HG03095 (cell line): ENCODE measurements around the gene CACNG6.

Source experiments
- ATAC-seq: cut with Tn5 transposase; IDR thresholded peaks from one replicate; pipeline ENCODE4 v1.9.1; 2021; ENCODE audit warnings: moderate library complexity; ENCODE audit not compliant: unreplicated experiment

CACNG6 gene

DNA sequence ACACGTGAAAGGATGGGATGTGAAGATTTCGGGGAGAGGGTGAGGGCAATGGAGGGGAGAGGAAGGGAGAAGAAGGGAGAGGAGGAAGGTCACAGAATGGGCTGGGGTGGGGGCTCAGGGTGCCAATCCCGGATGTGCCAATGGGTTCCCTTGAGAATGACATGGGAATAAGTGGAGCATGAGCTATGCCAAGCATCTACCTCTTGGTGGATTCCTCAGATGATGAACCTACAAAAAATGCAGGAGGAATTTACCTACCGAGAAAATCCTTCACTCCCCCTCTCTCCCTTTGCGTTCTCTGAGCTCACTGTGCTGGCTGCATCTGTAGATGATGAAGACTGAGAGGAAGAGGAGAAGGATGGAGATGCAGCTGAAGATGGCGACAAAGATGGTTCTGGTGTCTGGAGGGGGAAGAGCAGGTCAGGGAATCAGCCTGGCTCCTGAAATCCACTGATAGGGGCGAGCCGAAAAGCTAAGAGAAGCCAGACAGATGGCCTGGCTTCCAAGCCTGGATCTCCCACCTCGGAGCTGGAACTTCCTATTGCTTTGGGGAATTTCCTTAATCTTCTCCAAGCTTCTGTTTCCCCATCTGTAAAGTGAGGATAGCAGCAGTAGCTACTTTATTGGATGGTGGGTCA lies 50.7 kb downstream of the CACNG6 start:
- no peak for ATAC-seq

DNA sequence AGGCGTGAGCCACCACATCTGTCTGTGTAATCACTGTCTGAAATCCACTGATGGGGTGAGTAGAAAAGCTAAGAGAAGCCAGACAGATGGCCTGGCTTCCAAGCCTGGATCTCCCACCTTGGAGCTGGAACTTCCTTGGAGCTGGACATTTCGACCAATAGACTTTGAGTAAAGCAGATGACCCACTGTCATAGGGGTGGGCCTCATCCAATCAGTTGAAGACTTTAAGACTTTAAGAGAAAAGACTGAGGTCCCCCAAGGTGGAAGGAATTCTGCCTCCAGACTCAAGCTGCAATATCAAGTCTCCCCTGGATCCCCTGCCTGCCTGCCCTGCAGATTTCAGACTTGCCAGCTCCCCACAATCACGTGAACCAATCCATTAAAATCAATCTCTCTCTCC lies 51.6 kb downstream of the CACNG6 start:
- ATAC-seq: no peak

DNA sequence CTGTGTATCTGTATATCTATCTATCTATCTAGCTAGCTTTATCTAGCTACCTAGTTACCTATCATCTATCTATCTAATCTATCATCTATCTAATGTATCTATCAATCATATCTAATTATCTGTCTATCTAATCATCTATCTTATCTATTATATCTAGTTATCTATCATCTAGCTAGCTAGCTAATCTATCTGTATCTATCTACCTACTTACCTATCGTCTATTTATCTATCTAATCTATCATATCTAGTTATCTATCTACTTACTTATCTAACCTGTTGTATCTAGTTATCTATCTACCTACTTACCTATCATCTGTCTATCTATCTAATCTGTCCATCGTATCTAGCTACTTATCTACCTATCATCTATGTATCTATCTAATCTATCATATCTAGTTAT lies 54.3 kb downstream of the CACNG6 start:
- no peak for ATAC-seq

DNA sequence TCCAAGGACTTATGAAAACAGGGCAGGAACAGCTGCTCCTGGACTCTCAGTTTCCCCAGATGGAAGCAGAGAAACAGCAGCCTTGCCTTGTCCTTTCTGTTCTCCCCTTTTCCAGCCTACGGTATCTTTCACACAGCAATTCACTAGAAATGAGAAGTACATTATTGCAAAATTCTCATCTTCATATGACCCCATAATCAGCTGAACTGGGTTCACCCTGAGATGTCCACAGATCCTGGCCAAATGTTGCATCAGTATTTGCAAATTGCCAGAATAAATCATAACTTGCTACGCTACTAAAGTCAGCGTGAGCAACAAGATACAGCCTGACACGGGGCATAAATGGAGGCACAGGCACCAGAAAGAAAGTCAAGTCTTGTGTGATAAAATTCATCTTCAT lies 56.2 kb downstream of the CACNG6 start:
- ATAC-seq: no peak
